Central memory CD8-positive, alpha-beta T cell (primary cell): ENCODE results near the gene GTF2A1.
"Not testable (repeated sequence)": the region's sequence is repeated elsewhere in the genome, so short reads cannot be mapped to it uniquely, and the experiment has no call there.

Experiments used
- ATAC-seq: fragments of 150-1000 bp; cut with Tn5 transposase; replicated peaks from 2 replicates; pipeline ENCODE4 v1.10.0; 2022; ENCODE audit warnings: mild to moderate bottlenecking, moderate FRiP score, moderate number of reproducible peaks; ENCODE audit not compliant: poor library complexity, severe bottlenecking; ENCODE audit errors: extremely low read depth
- DNase-seq, 2 donors: peaks; one replicate each; pipeline ENCODE4 v3.0.0; 2021; ENCODE audit warnings: low spot score in 2 of 2
- H3K27ac Mint-ChIP-seq: one replicate; pipeline ENCODE4 v1.8.0; 2022; ENCODE audit warnings: low read depth, mild to moderate bottlenecking, moderate library complexity, mixed read lengths
- H3K27me3 Mint-ChIP-seq: one replicate; pipeline ENCODE4 v1.8.0; 2022; ENCODE audit warnings: mixed read lengths
- H3K36me3 Mint-ChIP-seq: one replicate; pipeline ENCODE4 v1.8.0; 2022; ENCODE audit warnings: mild to moderate bottlenecking, moderate library complexity, mixed read lengths; ENCODE audit not compliant: insufficient read depth
- H3K4me1 Mint-ChIP-seq: one replicate; pipeline ENCODE4 v1.8.0; 2022; ENCODE audit warnings: mixed read lengths
- H3K4me3 Mint-ChIP-seq: one replicate; pipeline ENCODE4 v1.8.0; 2022; ENCODE audit warnings: mild to moderate bottlenecking, moderate library complexity, mixed read lengths
- H3K9me3 Mint-ChIP-seq: one replicate; pipeline ENCODE4 v1.8.0; 2022; ENCODE audit warnings: mixed read lengths

The GTF2A1 gene

GRCh38 chr14:81246461-81247270 lies 25.9 kb upstream of the GTF2A1 start:
- H3K9me3 Mint-ChIP-seq: peaks cover 11% of the 10 kb centered on the region
- H3K27ac Mint-ChIP-seq: no peak overlapping the region
- no peaks in the 10 kb centered on the region for H3K4me1 Mint-ChIP-seq
- no peaks in the 10 kb centered on the region for H3K36me3 Mint-ChIP-seq
- ATAC-seq (no peak), DNase-seq (no peak)
- no peak overlapping the region for H3K4me3 Mint-ChIP-seq
- peaks cover 22% of the 10 kb centered on the region for H3K27me3 Mint-ChIP-seq

DNA sequence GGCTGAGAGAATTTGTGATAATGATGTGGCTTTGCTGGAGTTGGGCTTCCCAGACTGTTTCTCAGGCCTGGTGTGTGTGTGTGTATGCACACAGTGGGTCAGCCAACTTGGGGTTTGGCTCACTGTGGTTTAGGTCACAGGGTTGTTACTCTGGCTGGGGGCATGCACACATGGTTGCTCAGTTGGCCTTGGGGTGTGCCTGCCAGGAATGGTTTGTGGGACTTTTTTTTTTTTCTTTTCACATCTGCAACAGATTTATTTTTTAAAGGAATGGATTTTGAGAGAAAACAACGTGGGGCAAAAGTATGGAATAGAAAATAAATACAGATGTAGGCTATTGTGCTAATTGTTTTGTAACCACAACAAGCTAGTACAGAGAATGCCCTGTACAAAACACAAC lies 25.0 kb upstream of the GTF2A1 start:
- DNase-seq (no peak), ATAC-seq (no peak)
- Mint-ChIP-seq H3K4me3 (no peak overlapping the region), H3K27me3 (peaks cover 20% of the 10 kb centered on the region), H3K36me3 (no peaks in the 10 kb centered on the region), H3K27ac (no peak overlapping the region), H3K4me1 (no peaks in the 10 kb centered on the region), H3K9me3 (peaks cover 11% of the 10 kb centered on the region)

- H3K36me3 Mint-ChIP-seq, H3K4me3 Mint-ChIP-seq, DNase-seq, H3K4me1 Mint-ChIP-seq, H3K27ac Mint-ChIP-seq, ATAC-seq: not testable (repeated sequence)
- H3K27me3 Mint-ChIP-seq: peaks cover 25% of the 10 kb centered on the region
- H3K9me3 Mint-ChIP-seq: peaks cover 11% of the 10 kb centered on the region
These were observed 23.7 kb upstream of the GTF2A1 start for GRCh38 chr14:81244431-81244830.

GRCh38 chr14:81243499-81243898 lies 22.7 kb upstream of the GTF2A1 start:
- no peak for ATAC-seq
- Mint-ChIP-seq H3K4me3 (no peak overlapping the region), H3K27ac (no peak overlapping the region)

DNA sequence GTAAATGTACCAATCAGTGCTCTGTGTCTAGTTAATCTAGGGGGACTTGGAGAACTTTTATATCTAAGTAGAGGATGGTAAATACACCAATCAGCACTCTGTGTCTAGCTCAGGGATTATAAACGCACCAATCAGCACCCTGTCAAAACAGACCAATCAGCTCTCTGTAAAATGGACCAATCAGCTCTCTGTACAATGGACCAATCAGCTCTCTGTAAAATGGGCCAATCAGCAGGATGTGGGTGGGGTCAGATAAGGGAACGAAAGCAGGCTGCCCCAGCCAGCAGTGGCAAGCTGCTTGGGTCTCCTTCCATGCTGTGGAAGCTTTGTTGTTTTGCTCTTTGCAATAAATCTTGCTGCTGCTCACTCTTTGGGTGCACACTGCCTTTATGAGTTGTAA lies 16.1 kb upstream of the GTF2A1 start:
- H3K27me3 Mint-ChIP-seq: peaks cover 11% of the 10 kb centered on the region
- not testable (repeated sequence) for H3K4me1 Mint-ChIP-seq

More at GRCh38 chr14:81243499-81243898, 22.7 kb upstream of the GTF2A1 start:
- H3K4me1 Mint-ChIP-seq: no peaks in the 10 kb centered on the region
- no peak for DNase-seq
- peaks cover 25% of the 10 kb centered on the region for H3K27me3 Mint-ChIP-seq
- H3K36me3 Mint-ChIP-seq: no peaks in the 10 kb centered on the region
- peaks cover 11% of the 10 kb centered on the region for H3K9me3 Mint-ChIP-seq

DNA sequence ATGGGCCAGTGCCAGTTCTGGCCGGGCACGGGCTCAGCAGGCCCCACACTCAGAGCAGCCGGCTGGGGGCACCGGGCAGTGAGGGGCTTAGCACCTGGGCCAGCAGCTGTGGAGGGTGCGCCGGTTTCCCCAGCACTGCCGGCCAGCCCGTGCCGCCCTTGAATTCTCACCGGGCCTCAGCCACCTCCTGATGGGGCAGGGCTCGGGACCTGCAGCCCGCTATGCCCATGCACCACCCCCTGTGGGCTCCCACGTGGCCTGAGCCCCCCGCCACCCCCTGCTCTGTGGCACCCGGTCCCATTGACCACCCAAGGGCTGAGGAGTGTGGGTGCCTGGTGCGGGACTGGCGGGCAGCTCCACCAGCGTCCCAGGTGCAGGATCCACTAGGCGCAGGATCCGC lies 15.4 kb upstream of the GTF2A1 start:
- Mint-ChIP-seq H3K9me3 (no peaks in the 10 kb centered on the region), H3K4me1 (no peaks in the 10 kb centered on the region), H3K36me3 (no peaks in the 10 kb centered on the region), H3K27ac (no peak overlapping the region), H3K27me3 (peaks cover 9% of the 10 kb centered on the region), H3K4me3 (no peak overlapping the region)
- ATAC-seq: no peak
- DNase-seq: no peak

More for the DNA sequence above, 16.1 kb upstream of the GTF2A1 start:
- H3K9me3 Mint-ChIP-seq, H3K36me3 Mint-ChIP-seq, H3K4me3 Mint-ChIP-seq, H3K27ac Mint-ChIP-seq, DNase-seq, ATAC-seq: not testable (repeated sequence)

- no peak overlapping the region for H3K4me3 Mint-ChIP-seq
- no peak for ATAC-seq
These were observed 14.3 kb upstream of the GTF2A1 start for GRCh38 chr14:81235096-81235495.

GRCh38 chr14:81234278-81234677 lies 13.5 kb upstream of the GTF2A1 start:
- DNase-seq: no peak
- H3K36me3 Mint-ChIP-seq: peaks cover 3% of the 10 kb centered on the region
- H3K27me3 Mint-ChIP-seq: no peaks in the 10 kb centered on the region
- no peak overlapping the region for H3K27ac Mint-ChIP-seq
- no peaks in the 10 kb centered on the region for H3K4me1 Mint-ChIP-seq
- ATAC-seq: no peak
- H3K4me3 Mint-ChIP-seq: no peak overlapping the region
- H3K9me3 Mint-ChIP-seq: no peaks in the 10 kb centered on the region

More at GRCh38 chr14:81235096-81235495, 14.3 kb upstream of the GTF2A1 start:
- no peaks in the 10 kb centered on the region for H3K27me3 Mint-ChIP-seq
- peaks cover 3% of the 10 kb centered on the region for H3K36me3 Mint-ChIP-seq
- no peak for DNase-seq
- H3K9me3 Mint-ChIP-seq: no peaks in the 10 kb centered on the region
- H3K4me1 Mint-ChIP-seq: no peaks in the 10 kb centered on the region
- H3K27ac Mint-ChIP-seq: no peak overlapping the region

DNA sequence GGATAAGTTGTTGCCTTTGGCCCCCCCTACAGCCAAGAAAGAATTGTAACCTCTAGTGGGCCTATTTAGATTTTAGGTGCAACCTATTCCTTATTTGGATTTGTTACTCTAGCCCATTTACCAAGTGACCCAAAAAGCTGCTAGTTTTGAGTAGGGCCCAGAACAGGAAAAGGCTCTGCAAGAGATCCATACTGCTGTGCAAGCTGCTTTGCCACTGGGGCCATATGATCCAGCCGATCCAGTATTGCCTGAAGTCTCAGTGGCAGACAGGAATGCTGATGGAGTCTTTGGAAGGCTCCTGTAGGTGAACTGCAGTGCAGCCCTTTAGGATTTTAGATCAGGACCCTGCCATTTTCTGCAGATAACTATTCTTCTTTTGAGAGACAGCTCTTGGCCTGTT lies 12.9 kb upstream of the GTF2A1 start:
- no peaks in the 10 kb centered on the region for H3K27me3 Mint-ChIP-seq
- H3K9me3 Mint-ChIP-seq: no peaks in the 10 kb centered on the region
- H3K36me3 Mint-ChIP-seq: peaks cover 3% of the 10 kb centered on the region
- H3K4me3 Mint-ChIP-seq: no peak overlapping the region
- H3K4me1 Mint-ChIP-seq: no peaks in the 10 kb centered on the region
- H3K27ac Mint-ChIP-seq: no peak overlapping the region
- ATAC-seq (no peak), DNase-seq (no peak)

DNA sequence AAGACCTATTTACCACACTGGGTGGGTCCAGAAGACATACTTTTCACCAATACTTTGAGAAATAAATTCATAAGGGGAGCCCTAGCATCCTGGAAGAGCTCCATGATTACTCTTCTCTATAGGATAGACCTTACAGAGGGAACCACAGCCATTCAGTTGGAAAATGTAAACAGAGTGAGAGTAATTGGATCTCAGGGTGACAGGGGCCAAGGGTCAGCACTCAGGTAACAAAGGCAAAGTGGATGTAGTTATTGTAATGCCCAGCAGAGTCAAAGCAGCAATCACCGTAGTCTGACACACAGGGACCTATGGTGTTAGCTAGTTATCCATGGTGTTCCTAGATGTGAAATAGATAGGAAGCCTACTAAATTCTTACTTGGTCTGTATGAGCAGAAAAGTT lies 10.8 kb upstream of the GTF2A1 start:
- Mint-ChIP-seq H3K4me3 (no peak overlapping the region), H3K9me3 (no peaks in the 10 kb centered on the region), H3K4me1 (no peaks in the 10 kb centered on the region), H3K36me3 (peaks cover 3% of the 10 kb centered on the region), H3K27me3 (no peaks in the 10 kb centered on the region), H3K27ac (no peak overlapping the region)
- ATAC-seq: no peak
- no peak for DNase-seq

DNA sequence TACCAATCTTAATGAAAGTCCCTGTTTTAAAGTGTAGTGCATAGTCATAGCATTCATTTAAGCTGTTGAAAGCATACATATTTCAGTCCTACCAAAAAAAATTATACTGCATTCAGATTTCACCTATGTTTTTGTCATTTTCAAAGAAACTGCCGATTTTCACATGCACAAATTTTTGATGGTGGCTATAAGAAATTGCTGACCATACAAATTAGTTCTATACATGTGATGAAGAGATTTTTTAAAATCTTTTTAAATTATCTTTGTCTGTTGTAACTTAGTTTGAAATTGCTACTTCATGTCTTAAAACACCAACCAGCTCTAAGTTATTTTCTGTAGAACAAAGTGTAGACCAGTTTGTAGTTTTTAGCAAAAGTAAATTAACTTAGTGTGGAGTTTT lies 3.5 kb upstream of the GTF2A1 start:
- Mint-ChIP-seq H3K9me3 (no peaks in the 10 kb centered on the region), H3K27ac (no peak overlapping the region), H3K36me3 (peaks cover 21% of the 10 kb centered on the region), H3K27me3 (no peaks in the 10 kb centered on the region), H3K4me1 (peaks cover 3% of the 10 kb centered on the region), H3K4me3 (no peak overlapping the region)
- no peak for ATAC-seq
- no peak for DNase-seq

- H3K36me3 Mint-ChIP-seq: peaks cover 24% of the 10 kb centered on the region
- ATAC-seq, H3K27ac Mint-ChIP-seq, H3K4me1 Mint-ChIP-seq, DNase-seq, H3K9me3 Mint-ChIP-seq, H3K27me3 Mint-ChIP-seq, H3K4me3 Mint-ChIP-seq: not testable (repeated sequence)
These were observed 3.0 kb upstream of the GTF2A1 start for GRCh38 chr14:81223788-81224187.

DNA sequence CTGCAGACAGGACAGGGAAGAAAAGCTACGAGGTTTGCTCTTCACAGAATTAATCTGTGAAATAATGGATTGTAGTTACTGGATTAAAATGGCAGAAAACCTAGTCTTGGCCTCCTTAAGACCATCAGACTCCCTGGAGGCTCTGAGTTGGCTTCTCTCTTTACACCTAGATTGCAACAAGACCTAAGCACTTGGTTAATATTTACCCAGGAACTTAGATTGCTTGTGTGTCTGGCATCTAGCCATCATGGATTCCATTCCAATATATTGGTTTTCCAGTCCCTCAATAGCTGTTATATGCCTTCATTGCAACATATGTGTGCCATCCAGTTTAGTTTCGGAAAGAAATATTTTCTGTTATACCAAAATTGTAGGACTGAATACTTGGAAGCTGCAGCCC lies 1.9 kb upstream of the GTF2A1 start:
- Mint-ChIP-seq H3K9me3 (no peaks in the 10 kb centered on the region), H3K27ac (no peak overlapping the region), H3K4me1 (peaks cover 9% of the 10 kb centered on the region), H3K36me3 (peaks cover 24% of the 10 kb centered on the region), H3K27me3 (no peaks in the 10 kb centered on the region), H3K4me3 (no peak overlapping the region)
- DNase-seq (no peak), ATAC-seq (no peak)
